Endothelial cell (in vitro differentiated cells): ENCODE data around the gene COL5A1. TPM values are rescaled to one million over a fixed set of nuclear protein-coding genes. Genes with fewer than 3 reads are reported as not detected.

Experiments
- DNase-seq: peaks from one replicate; pipeline ENCODE4 v3.0.0; 2021; ENCODE audit warnings: low spot score
- H3K27ac Mint-ChIP-seq: one replicate; pipeline ENCODE4 v1.8.0; 2021; ENCODE audit warnings: mixed read lengths, inconsistent platforms; ENCODE audit not compliant: unreplicated experiment
- H3K27me3 Mint-ChIP-seq: one replicate; pipeline ENCODE4 v1.8.0; 2021; ENCODE audit warnings: mild to moderate bottlenecking, moderate library complexity, mixed read lengths, inconsistent platforms; ENCODE audit not compliant: unreplicated experiment
- H3K36me3 Mint-ChIP-seq: one replicate; pipeline ENCODE4 v1.8.0; 2021; ENCODE audit warnings: mild to moderate bottlenecking, low read depth, mixed read lengths, inconsistent platforms; ENCODE audit not compliant: unreplicated experiment
- H3K4me1 Mint-ChIP-seq: one replicate; pipeline ENCODE4 v1.8.0; 2021; ENCODE audit warnings: mild to moderate bottlenecking, mixed read lengths, inconsistent platforms; ENCODE audit not compliant: unreplicated experiment
- H3K4me3 Mint-ChIP-seq: one replicate; pipeline ENCODE4 v1.8.0; 2021; ENCODE audit warnings: mild to moderate bottlenecking, mixed read lengths, inconsistent platforms; ENCODE audit not compliant: unreplicated experiment
- H3K9me3 Mint-ChIP-seq: one replicate; pipeline ENCODE4 v1.8.0; 2021; ENCODE audit warnings: mixed read lengths, inconsistent platforms; ENCODE audit not compliant: unreplicated experiment
- total RNA-seq: library from RNA; stranded (reverse); fragmentation: NEBNext Ultra II Directional; extraction: Animal tissue kit (Norgen Biotek cat#: 25700); gene quantifications from one replicate; pipeline ENCODE4 v1.2.1, GENCODE V29; 2021; ENCODE audit not compliant: unreplicated experiment
- TF ChIP-seq, protein P1 (sequence below): fragments of 200-600 bp; sonication (generic); IDR thresholded peaks from one replicate; pipeline ENCODE4 v1.5.0; 2021; ENCODE audit warnings: antibody characterized with exemption; ENCODE audit not compliant: unreplicated experiment

The COL5A1 gene
- total RNA-seq, 1 donor from 2014 or later: 24.3 TPM

DNA sequence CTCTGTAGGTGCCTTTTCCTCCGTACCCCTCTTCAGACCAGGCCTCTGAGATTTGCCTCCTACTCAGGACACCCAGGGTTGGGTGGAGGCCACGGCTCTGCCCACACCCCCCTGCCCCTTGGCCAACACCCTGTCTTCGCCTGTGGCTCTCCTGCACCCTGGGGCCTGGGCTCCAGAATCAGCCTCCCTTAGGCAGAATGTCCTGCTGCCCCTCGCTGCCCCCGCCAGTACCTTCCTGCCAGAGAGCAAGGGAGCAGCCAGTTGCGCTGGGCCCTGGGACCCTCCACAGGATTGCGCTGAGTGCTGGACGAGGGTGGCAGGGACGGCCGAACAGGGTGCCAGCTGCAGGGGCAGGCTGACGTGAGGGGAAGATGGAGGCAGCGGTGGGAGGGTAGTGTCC, 53.5 kb downstream of the COL5A1 start:
- Mint-ChIP-seq H3K9me3 (no peaks in the 10 kb centered on the region), H3K27ac (no peak overlapping the region), H3K4me3 (no peak overlapping the region), H3K36me3 (no peaks in the 10 kb centered on the region), H3K4me1 (peaks cover 3% of the 10 kb centered on the region), H3K27me3 (peaks cover 3% of the 10 kb centered on the region)
- DNase-seq: no peak
- TF ChIP-seq, protein P1, sequence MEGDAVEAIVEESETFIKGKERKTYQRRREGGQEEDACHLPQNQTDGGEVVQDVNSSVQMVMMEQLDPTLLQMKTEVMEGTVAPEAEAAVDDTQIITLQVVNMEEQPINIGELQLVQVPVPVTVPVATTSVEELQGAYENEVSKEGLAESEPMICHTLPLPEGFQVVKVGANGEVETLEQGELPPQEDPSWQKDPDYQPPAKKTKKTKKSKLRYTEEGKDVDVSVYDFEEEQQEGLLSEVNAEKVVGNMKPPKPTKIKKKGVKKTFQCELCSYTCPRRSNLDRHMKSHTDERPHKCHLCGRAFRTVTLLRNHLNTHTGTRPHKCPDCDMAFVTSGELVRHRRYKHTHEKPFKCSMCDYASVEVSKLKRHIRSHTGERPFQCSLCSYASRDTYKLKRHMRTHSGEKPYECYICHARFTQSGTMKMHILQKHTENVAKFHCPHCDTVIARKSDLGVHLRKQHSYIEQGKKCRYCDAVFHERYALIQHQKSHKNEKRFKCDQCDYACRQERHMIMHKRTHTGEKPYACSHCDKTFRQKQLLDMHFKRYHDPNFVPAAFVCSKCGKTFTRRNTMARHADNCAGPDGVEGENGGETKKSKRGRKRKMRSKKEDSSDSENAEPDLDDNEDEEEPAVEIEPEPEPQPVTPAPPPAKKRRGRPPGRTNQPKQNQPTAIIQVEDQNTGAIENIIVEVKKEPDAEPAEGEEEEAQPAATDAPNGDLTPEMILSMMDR: no peak

DNA sequence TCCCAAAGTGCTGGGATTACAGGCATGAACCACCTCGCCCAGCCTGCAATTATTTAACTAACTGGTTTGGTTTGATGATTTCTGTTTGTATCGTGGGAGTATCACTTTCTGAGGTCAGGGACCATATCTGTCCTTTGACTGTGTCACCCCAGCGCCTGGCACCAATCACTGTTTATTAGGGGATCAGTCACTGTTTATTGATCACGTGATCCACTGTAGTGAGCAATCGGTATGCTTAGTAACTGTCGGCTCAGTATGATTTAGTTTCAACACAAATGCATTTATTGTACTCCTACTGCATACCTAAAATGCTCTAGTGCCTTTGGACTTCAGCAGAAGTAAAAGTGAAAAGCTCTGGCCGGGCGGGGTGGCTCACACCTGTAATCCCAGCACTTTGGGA, 54.8 kb downstream of the COL5A1 start:
- TF ChIP-seq, protein P1: no peak
- Mint-ChIP-seq H3K4me1 (peaks cover 4% of the 10 kb centered on the region), H3K36me3 (no peaks in the 10 kb centered on the region), H3K27me3 (peaks cover 5% of the 10 kb centered on the region), H3K9me3 (no peaks in the 10 kb centered on the region), H3K4me3 (no peak overlapping the region), H3K27ac (no peak overlapping the region)
- DNase-seq: no peak

DNA sequence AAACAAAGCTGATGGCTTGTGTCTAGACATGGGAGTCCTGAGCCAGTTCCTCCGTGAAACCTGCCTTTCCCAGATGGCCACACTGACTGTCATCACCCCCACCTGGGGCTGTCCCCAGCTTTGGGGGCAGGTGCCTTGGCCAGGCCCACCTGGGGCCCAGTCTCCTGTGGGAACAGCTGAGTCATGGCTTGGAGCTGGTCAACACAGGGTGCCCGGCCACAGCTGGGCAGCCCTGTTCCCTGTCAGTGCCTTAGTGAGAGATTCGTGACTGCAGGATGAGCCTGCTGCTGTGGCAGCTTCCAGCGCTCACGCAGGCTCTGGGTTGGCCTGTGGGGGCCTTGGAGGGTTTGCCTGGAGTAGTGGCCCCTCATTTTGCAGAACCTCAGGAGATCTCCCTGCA, 56.5 kb downstream of the COL5A1 start:
- no peak overlapping the region for H3K27ac Mint-ChIP-seq
- DNase-seq: no peak
- TF ChIP-seq, protein P1: no peak
- H3K4me1 Mint-ChIP-seq: peaks cover 4% of the 10 kb centered on the region
- H3K27me3 Mint-ChIP-seq: peaks cover 4% of the 10 kb centered on the region
- no peaks in the 10 kb centered on the region for H3K9me3 Mint-ChIP-seq
- no peak overlapping the region for H3K4me3 Mint-ChIP-seq
- H3K36me3 Mint-ChIP-seq: no peaks in the 10 kb centered on the region

DNA sequence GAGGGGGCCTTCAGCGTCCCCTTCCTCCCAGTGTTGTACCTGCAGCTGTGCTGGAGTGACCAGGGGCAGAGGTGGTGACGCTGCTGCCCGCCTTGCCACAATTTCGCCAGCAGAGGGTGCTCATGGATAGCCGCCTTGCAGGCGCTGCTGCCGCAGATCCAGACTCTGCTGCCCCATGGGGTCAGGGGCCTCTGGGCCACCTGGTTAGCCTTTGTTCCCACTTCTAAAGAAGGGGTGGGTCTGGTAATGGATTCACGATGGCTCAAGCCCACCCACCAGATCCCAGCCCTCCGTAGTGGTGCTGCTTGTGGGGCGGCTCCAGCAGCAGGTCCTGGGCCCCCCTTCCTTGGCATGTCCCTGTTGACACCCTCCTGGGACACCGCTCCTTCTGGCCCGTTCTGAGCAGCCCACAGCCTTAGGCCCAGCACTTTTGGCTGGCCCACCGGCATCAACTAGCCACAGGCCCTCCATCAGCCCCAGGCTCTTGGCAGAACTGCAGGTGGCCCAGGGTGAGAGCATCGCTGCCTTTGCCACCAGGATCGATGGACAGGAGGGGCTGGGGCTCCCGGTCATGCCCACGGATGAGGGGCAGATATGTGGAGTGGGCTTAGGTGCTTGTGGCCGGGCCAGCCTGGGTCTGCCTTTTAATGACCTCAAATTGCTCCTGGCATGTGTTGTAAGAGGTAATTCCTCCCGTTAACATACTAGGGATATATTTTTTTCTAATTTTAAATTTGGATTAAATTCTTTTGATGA, 57.2 kb downstream of the COL5A1 start:
- H3K27me3 Mint-ChIP-seq: peaks cover 3% of the 10 kb centered on the region
- no peaks in the 10 kb centered on the region for H3K36me3 Mint-ChIP-seq
- peak; percentile 89 for DNase-seq
- no peak overlapping the region for H3K27ac Mint-ChIP-seq
- TF ChIP-seq, protein P1: peak; percentile 81
- H3K4me1 Mint-ChIP-seq: peaks cover 4% of the 10 kb centered on the region
- no peaks in the 10 kb centered on the region for H3K9me3 Mint-ChIP-seq
- H3K4me3 Mint-ChIP-seq: no peak overlapping the region

DNA sequence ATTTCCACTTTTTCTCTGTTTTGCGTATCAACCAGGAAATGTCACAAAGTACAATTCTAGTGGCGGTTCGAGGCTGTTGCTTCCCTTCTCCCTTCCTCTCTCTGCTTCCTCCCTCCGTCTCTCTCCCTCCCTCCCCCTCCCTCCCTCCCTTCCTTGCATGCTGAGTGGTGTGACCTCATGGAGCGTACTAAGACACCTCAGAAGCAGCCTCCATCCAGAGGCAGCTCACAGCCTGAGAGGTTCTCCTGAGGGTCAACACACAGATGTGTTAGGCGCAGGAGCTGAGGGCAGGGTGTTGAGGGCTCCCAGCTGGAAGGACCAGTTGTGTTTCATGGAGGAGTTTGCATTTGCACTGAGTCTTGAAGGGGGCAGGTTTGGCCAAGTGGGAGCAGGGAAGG, 57.7 kb downstream of the COL5A1 start:
- no peak for DNase-seq
- no peak overlapping the region for H3K27ac Mint-ChIP-seq
- H3K27me3 Mint-ChIP-seq: peaks cover 3% of the 10 kb centered on the region
- H3K4me3 Mint-ChIP-seq: no peak overlapping the region
- peaks cover 4% of the 10 kb centered on the region for H3K4me1 Mint-ChIP-seq
- H3K9me3 Mint-ChIP-seq: no peaks in the 10 kb centered on the region
- H3K36me3 Mint-ChIP-seq: no peaks in the 10 kb centered on the region
- TF ChIP-seq, protein P1: no peak
